Dendritic cell treated with granulocyte-macrophage colony-stimulating factor and Interleukin-4, amounts not matched to agents 40 ng/mL and 50 ng/mL, for 4 days (primary cell): ENCODE measurements around the gene SLX9.

Source experiments
- H3K27ac Mint-ChIP-seq: one replicate; pipeline ENCODE4 v1.8.0; 2022; ENCODE audit warnings: mild to moderate bottlenecking, mixed read lengths
- H3K27me3 Mint-ChIP-seq: one replicate; pipeline ENCODE4 v1.8.0; 2022; ENCODE audit warnings: mild to moderate bottlenecking, mixed read lengths
- H3K36me3 Mint-ChIP-seq: one replicate; pipeline ENCODE4 v1.8.0; 2022; ENCODE audit warnings: low read depth, mixed read lengths
- H3K4me1 Mint-ChIP-seq: one replicate; pipeline ENCODE4 v1.8.0; 2022; ENCODE audit warnings: low read depth, mixed read lengths
- H3K4me3 Mint-ChIP-seq: one replicate; pipeline ENCODE4 v1.8.0; 2022; ENCODE audit warnings: mild to moderate bottlenecking, moderate library complexity, mixed read lengths
- H3K9me3 Mint-ChIP-seq: one replicate; pipeline ENCODE4 v1.8.0; 2022; ENCODE audit warnings: mixed read lengths
- intact Hi-C: fragments of 100-400 bp; cut with micrococcal nuclease; formaldehyde crosslinking; loops from one replicate; pipeline ENCODE4 v1.15.0; 2022

The SLX9 gene, protein sequence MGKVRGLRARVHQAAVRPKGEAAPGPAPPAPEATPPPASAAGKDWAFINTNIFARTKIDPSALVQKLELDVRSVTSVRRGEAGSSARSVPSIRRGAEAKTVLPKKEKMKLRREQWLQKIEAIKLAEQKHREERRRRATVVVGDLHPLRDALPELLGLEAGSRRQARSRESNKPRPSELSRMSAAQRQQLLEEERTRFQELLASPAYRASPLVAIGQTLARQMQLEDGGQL

GRCh38 chr21:44939532-44940115 is at the start of gene SLX9:
TSS of gene SLX9 (plus strand) at chr21:44940029. CDS start at chr21:44940058, 29 bp downstream.
- Mint-ChIP-seq H3K4me3 (peak within 1 kb of the TSS; percentile 85), H3K9me3 (no peaks in the 10 kb centered on the region), H3K4me1 (peaks cover 52% of the 10 kb centered on the region), H3K36me3 (peaks cover 37% of the 10 kb centered on the region), H3K27ac (peak within 1 kb of the TSS; percentile 88), H3K27me3 (no peaks in the 10 kb centered on the region)
- intact Hi-C loops = no loop called here

DNA sequence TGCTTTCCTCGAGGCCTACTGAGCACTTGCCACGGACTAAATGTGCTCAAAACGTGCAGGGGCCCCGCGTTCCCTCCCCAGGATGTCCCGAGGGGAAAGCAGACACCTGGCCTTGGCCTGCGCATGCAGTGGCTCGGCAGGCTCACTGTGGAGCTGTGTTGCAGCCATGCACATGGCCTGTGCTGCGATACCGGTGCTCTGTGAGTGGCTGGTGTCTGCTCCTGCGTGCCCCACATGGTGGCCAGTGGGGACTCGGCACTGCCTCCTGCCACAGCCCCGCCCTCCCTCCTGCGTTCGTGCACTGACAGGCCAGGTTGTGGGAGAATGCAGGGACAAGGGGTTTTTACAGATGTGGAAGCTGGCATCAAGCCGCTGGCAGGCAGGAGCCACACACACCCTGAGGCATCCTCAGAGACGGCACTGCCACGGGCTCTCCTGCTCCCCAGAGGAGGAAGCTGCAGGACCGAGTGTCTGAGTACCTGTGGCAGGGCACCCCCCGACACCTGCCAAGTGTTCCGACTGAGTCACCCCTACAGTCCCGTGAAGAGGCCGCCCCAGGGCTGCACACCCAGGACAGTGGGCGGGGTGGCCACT is 49.4 kb upstream of the SLX9 start:
- H3K27ac Mint-ChIP-seq = peak overlapping the region; percentile 15
- intact Hi-C loops = no loop called here
- H3K36me3 Mint-ChIP-seq = peaks cover 100% of the 10 kb centered on the region
- no peaks in the 10 kb centered on the region for H3K9me3 Mint-ChIP-seq
- H3K27me3 Mint-ChIP-seq = no peaks in the 10 kb centered on the region
- peaks cover 49% of the 10 kb centered on the region for H3K4me1 Mint-ChIP-seq
- H3K4me3 Mint-ChIP-seq = no peak overlapping the region

GRCh38 chr21:44890961-44891541 is 48.8 kb upstream of the SLX9 start:
- intact Hi-C loops = no loop called here
- peaks cover 52% of the 10 kb centered on the region for H3K4me1 Mint-ChIP-seq
- H3K27ac Mint-ChIP-seq = peak overlapping the region; percentile 15
- no peaks in the 10 kb centered on the region for H3K9me3 Mint-ChIP-seq
- peaks cover 100% of the 10 kb centered on the region for H3K36me3 Mint-ChIP-seq
- H3K27me3 Mint-ChIP-seq = no peaks in the 10 kb centered on the region
- no peak overlapping the region for H3K4me3 Mint-ChIP-seq

GRCh38 chr21:44891631-44892031 is 48.2 kb upstream of the SLX9 start:
- peaks cover 100% of the 10 kb centered on the region for H3K36me3 Mint-ChIP-seq
- H3K9me3 Mint-ChIP-seq = no peaks in the 10 kb centered on the region
- H3K4me1 Mint-ChIP-seq = peaks cover 56% of the 10 kb centered on the region
- intact Hi-C loops = no loop called here
- peak overlapping the region; percentile 15 for H3K27ac Mint-ChIP-seq
- H3K4me3 Mint-ChIP-seq = no peak overlapping the region
- H3K27me3 Mint-ChIP-seq = no peaks in the 10 kb centered on the region

DNA sequence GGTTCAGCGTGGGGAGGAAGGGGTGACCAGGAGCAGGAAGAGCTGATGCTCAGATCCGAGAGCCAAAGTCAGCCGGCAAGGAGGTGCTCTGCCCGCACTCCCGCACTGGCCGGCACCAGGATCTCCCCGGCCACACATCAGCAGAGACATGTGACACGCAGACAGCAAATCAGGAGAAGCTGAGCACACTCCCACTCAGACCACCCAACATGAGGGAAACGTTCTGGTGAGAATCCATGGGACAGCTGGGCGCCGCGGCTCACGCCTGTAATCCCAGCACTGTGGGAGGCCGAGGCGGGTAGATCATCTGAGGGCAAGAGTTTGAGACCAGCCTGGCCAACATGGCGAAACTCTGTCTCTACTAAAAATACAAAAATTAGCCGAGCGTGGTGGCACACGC is 47.7 kb upstream of the SLX9 start:
- H3K27ac Mint-ChIP-seq = peak overlapping the region; percentile 15
- H3K27me3 Mint-ChIP-seq = no peaks in the 10 kb centered on the region
- H3K4me1 Mint-ChIP-seq = peaks cover 56% of the 10 kb centered on the region
- intact Hi-C loops = no loop called here
- H3K9me3 Mint-ChIP-seq = no peaks in the 10 kb centered on the region
- H3K36me3 Mint-ChIP-seq = peaks cover 100% of the 10 kb centered on the region
- no peak overlapping the region for H3K4me3 Mint-ChIP-seq

- Mint-ChIP-seq H3K4me1 (peaks cover 56% of the 10 kb centered on the region), H3K9me3 (no peaks in the 10 kb centered on the region), H3K27me3 (no peaks in the 10 kb centered on the region), H3K27ac (peak overlapping the region; percentile 15), H3K4me3 (no peak overlapping the region), H3K36me3 (peaks cover 100% of the 10 kb centered on the region)
- intact Hi-C loops = no loop called here
These were observed 47.1 kb upstream of the SLX9 start for GRCh38 chr21:44892536-44893277.

DNA sequence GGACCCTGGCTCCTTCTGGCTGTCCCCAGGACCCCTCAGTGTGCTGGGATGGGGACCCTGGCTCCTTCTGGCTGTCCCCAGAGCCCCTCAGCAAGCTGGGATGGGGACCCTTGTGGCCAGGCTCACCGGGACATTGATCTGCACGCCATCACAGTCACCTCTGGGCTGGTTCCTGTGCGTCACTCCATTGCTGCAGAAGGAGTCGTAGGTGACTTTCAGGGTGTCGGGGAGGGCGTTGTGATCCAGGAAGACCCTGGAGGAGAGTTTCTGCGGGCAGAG is 46.6 kb upstream of the SLX9 start:
- H3K4me1 Mint-ChIP-seq = peaks cover 60% of the 10 kb centered on the region
- H3K9me3 Mint-ChIP-seq = no peaks in the 10 kb centered on the region
- H3K27ac Mint-ChIP-seq = peak overlapping the region; percentile 15
- no peak overlapping the region for H3K4me3 Mint-ChIP-seq
- H3K27me3 Mint-ChIP-seq = no peaks in the 10 kb centered on the region
- intact Hi-C loops = no loop called here
- peaks cover 100% of the 10 kb centered on the region for H3K36me3 Mint-ChIP-seq

DNA sequence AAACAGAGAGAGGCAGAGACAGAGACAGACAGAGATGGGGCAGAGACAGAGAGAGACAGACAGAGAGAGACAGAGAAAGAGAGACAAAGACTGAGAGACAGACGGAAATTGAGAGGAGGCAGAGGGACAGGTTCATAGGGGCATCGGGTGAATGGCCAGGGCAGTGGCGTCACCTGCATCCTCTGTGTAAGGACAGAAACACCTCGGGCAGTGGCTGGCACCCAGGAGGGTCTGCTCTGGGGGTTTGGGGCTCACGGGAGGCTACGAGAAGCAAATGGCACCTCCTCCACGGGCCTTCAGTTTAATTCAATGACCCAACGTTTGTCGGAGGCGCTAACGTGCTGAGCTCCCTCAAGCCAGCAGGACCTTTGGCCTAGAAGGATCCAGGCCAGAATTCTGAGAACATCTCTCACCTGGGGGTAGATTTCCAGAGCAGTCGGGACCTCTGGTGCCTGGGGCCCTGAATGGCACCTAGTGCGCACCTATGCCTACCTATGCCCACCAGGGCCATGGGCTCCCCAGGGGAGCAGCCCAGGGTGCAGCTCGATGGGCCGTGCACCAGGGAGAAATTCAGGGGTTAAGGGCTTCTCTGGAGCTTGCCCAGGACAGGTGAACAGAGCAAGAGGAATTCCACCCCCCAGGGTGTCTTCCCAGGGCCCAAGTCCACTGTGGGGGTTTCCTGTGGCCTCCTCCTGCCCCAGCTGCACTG is 45.7 kb upstream of the SLX9 start:
- Mint-ChIP-seq H3K36me3 (peaks cover 100% of the 10 kb centered on the region), H3K27ac (peak overlapping the region; percentile 51)
- intact Hi-C loops = no loop called here

DNA sequence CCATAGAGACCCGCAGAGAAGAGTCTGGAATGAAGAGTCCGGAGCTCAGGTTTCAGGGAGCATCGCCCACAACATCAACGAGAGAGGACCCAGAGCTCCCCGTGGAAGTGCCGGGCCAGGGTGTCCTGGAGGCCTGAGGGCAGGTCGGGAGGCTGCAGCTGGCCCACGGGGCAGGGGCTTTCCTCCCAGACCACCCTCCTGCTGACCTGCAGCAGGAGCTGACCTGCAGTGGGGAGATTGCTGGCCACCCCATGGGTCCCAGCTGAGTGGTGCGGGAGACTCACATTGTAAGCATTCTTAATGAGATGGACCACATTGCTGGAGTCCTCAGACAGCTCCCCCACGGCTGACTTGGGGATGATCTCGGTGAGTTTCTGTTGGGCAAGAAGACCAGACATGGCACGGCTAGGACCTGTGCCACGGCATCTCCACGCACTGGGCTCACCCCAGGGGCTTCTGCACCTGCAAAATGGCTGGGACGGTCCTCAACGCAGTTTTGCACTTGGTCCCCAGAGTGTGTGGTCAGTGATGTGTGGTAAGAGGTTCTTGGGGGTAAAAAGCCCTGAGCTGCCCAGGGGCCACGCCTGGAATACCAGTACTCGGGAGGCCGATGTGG is 45.0 kb upstream of the SLX9 start:
- Mint-ChIP-seq H3K27ac (peak overlapping the region; percentile 51), H3K27me3 (no peaks in the 10 kb centered on the region), H3K36me3 (peaks cover 100% of the 10 kb centered on the region), H3K4me1 (peaks cover 67% of the 10 kb centered on the region), H3K9me3 (no peaks in the 10 kb centered on the region), H3K4me3 (no peak overlapping the region)
- intact Hi-C loops = loop anchor here (5.0 kb wide), 1 partner anchor 38 kb away; no protein-coding TSS in a partner anchor

More for the DNA sequence above, 45.7 kb upstream of the SLX9 start:
- H3K27me3 Mint-ChIP-seq = no peaks in the 10 kb centered on the region
- H3K9me3 Mint-ChIP-seq = no peaks in the 10 kb centered on the region
- no peak overlapping the region for H3K4me3 Mint-ChIP-seq
- H3K4me1 Mint-ChIP-seq = peaks cover 61% of the 10 kb centered on the region

GRCh38 chr21:44895859-44896258 is 44.0 kb upstream of the SLX9 start:
- peak overlapping the region; percentile 60 for H3K27ac Mint-ChIP-seq
- H3K4me3 Mint-ChIP-seq = no peak overlapping the region
- H3K27me3 Mint-ChIP-seq = no peaks in the 10 kb centered on the region
- H3K4me1 Mint-ChIP-seq = peaks cover 73% of the 10 kb centered on the region
- H3K36me3 Mint-ChIP-seq = peaks cover 100% of the 10 kb centered on the region
- no peaks in the 10 kb centered on the region for H3K9me3 Mint-ChIP-seq
- intact Hi-C loops = loop anchor here (5.0 kb wide), 1 partner anchor 36 kb away; no protein-coding TSS in a partner anchor

DNA sequence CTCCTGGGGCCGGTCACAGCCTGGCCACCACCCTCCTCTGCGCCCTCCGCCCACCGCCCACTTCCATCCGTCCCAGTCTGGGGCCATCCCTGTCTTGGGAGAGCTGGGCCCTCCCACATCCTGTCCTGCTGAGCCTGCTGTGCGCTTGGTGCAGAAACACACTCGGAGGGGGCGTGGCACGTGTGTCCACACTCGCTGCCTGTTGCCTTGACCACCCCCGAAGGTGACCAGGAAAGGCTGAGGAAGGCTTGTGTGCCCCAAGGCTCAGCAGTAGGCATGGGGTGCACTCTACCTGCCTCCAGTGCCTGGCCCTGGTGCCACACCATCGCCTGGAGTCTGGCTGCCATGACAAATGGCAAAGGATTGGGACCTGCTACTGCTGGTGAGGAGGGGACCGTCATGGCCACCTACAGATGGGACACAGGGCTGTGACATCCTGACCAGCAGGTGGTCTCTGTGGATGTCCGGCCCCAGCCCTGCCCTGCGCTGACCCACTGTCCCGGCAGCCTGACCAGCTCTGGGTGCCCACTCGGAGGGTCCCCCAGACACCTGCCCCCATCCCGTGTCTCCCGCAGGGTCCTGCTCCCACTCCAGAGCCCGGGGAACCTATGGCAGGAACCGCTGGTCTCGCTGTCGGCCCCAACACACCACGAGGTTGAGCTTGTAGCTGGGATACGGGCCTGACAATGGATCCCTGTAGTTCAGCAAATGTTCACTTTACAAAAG is 43.1 kb upstream of the SLX9 start:
- Mint-ChIP-seq H3K9me3 (no peaks in the 10 kb centered on the region), H3K4me1 (peaks cover 75% of the 10 kb centered on the region), H3K36me3 (peaks cover 100% of the 10 kb centered on the region), H3K27me3 (no peaks in the 10 kb centered on the region), H3K4me3 (peak overlapping the region; percentile 21), H3K27ac (peak overlapping the region; percentile 60)
- intact Hi-C loops = loop anchor here (5.0 kb wide), 1 partner anchor 36 kb away; no protein-coding TSS in a partner anchor

GRCh38 chr21:44897326-44898010 is 42.4 kb upstream of the SLX9 start:
- Mint-ChIP-seq H3K27ac (peak overlapping the region; percentile 60), H3K4me1 (peaks cover 81% of the 10 kb centered on the region), H3K9me3 (no peaks in the 10 kb centered on the region), H3K36me3 (peaks cover 100% of the 10 kb centered on the region), H3K4me3 (peak overlapping the region; percentile 21), H3K27me3 (no peaks in the 10 kb centered on the region)
- intact Hi-C loops = loop anchor here (5.0 kb wide), 1 partner anchor 35 kb away; no protein-coding TSS in a partner anchor
